Stimulated activated CD8-positive, alpha-beta memory T cell treated with anti-CD3 and anti-CD28 coated beads, Interleukin-2, amount 100 ng/mL, for 1 hour (primary cell): ENCODE data around the gene DNAH3.
"Not testable (repeated sequence)": the region's sequence is repeated elsewhere in the genome, so short reads cannot be mapped to it uniquely, and the experiment has no call there.

ENCODE experiments used
- DNase-seq, 2 donors: peaks; one replicate each; pipeline ENCODE4 v3.0.0-alpha.2; 2020; ENCODE audit warnings: low read depth in 2 of 2

Gene DNAH3

DNA sequence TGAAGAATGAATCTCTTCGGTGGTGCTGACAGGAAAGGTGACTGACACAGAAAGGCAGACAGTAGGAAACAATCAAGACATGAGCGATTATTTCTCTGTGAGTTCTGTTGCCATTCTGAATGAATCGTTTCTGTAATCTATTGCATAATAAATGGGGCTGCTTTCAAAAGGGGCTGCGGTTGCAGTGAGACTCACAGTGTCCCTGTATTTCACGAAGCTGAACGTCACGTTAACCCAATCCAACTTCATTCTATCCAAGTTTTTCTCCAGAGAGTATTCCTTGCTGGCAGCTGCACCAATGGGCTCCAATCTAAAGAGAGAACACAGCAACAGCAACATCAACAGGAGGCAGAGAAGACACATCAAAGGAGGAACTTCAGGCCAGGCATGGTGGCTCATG lies 75.4 kb downstream of the DNAH3 start:
- DNase-seq, result no peak

DNA sequence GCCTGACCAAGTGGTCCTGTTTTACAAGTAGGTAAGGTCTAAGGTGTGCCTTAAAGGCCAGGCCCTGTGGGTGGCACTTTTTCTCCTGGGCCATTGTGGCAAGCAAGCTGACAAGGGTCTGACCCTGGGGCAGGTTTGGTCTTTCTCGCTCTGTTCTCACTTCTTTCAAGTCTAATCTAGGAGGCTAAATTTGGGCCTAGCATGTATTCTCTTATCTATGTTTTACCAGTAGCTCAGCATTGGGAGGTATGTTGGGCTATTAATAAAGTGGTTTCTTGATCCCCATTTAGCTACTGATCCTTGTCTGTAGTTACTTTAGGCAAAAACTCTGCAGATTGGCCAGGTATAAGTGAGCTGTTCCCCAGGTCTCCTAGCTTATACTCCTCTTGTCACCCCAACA lies 77.7 kb downstream of the DNAH3 start:
- no peak for DNase-seq

DNA sequence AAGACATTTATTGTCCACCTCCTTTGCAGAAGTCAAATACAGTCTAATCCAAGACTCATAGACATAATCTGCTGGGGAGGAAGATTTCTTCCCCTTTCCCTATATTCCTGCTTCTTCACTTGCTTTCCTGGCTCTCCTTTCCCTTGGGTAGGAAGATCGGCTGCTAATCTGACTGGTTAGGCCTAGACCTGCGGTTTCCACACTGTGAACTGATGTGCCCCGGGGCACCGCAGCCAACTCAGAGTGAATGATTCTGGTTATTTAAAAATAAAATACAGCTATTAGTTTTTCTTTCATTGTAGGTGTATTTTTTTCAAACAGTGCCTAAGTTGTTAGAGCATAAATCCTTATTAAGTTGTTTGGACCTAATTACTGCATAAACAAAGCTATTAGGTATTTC lies 78.9 kb downstream of the DNAH3 start:
- DNase-seq, result no peak

DNA sequence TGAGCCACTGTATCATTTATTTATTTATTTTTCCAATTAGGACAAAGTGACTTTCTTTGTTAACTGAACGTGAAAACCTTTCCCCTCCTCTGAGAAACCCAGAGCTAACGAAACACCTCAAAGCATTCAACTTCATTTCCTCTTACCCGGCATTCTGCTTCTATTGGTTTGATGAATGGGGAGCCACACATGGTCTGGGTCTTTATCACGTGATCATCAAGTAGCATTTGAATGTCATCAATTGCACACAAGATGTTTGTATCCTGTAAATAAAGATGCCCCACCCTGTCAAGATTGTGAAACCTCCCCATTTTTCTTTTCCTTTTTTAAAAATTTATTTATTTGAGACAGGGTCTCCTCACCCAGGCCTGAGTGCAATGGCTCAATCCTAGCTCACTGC lies 80.1 kb downstream of the DNAH3 start:
- DNase-seq, result no peak

DNA sequence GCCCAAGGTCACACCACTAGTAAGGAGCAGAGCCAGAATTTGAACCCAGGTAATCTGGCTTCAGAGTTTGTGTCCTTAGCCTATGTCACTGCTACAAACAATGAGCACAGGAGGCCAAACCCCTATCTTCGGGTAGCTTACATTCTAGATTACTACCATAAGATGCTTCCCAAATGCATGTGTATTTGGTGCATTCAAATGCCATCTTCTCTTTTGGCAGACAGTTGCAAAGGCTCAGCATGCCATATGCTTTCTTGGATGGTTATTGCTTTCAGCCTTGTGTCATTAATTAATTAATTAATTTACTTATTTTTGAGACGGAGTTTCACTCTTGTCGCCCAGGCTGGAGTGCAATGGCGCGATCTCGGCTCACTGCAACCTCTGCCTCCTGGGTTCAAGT lies 80.7 kb downstream of the DNAH3 start:
- DNase-seq, result no peak

DNA sequence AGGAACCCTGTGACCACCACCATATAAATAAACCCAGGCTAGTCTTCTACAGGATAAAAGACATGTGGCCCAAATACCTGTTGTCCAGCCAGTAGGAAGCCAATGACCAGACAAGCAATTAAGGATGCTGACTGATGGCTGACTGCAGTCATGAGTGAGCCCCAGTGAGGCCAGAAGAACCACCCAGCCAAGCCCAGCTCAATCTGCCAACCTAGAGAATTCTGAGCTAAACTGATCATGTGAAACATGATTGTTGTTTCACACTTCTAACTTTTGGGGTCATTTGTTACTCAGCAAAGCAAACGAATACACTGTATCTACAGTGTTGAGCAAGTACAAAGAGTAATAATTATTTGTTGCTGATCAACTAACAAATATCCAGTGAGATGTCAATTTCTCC lies 86.4 kb downstream of the DNAH3 start:
- no peak for DNase-seq

DNA sequence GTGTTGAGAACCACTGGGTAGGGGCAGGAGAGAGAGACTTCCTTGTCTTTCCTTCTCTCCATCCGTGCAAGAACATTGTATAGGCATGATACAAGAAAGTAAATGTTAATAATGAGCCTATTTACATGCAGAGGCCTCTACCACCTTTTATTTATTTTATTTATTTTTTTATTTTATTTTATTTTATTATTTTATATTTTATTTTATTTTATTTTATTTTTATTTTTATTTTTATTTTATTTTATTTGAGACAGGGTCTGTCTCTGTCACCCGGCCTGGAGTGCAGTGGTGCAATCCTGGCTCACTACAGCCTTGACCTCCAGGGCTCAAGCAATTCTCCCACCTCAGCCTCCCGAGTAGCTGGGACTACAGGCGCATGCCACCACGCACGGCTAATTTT lies 87.3 kb downstream of the DNAH3 start:
- DNase-seq, result not testable (repeated sequence)

DNA sequence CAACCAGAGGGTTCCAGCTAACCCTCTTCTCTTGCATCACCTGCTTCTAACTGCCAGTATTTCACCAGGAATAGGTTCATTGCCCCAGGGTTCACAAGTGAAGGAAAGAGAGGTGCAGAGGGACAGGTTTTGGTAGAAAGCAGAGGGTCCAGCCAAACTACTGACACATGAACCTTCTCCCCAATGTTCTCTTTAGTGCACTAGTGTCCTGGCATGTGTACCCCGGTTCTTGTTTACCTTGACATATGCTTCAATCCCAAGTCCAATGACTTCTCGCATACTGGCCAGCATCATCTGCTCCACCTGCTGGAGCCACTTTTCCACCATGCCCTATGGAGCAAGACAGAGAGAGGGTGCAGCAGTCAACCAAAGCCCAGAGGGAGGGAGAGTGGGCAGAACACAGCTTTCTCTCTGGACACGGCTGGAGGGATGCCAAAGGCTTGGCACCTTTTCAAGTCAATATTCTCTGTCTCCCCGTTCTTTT lies 90.6 kb downstream of the DNAH3 start:
- no peak for DNase-seq

DNA sequence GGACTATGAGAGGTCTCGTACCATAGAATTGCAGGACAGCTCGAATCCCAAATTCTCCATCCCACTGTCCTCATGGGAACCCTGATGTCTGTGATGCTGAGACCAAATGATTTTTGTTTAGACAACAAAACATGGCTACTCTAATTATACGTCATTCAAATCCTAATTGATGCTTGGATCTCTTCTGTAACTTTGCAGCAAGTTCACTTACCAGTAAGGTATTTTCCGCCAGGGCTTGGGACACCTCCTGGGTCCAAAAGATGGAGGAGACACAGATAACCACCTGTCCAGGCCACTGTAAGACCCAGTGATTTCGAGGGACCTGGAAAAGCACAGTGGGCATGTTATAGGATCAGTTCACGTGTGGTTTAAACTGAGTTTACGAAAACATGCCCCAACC lies 92.8 kb downstream of the DNAH3 start:
- no peak for DNase-seq

DNA sequence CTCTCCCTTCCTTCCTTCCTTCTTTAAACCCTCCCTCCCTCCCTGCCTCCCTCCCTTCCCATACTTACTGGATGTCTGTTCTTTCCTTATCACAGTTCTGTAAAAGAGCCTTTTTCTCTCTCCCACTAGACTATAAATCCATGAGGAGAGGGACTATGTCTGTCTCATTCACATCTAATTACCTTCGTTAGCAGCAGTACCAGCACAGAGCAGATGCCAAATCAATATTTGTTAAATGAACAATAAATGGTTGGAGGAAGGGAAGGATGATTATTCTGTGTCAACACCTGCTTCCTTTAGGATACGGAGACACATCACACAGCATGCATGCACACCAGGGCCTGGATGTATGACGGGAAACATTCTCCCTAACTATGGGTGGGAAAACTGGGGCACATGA lies 94.2 kb downstream of the DNAH3 start:
- no peak for DNase-seq

DNA sequence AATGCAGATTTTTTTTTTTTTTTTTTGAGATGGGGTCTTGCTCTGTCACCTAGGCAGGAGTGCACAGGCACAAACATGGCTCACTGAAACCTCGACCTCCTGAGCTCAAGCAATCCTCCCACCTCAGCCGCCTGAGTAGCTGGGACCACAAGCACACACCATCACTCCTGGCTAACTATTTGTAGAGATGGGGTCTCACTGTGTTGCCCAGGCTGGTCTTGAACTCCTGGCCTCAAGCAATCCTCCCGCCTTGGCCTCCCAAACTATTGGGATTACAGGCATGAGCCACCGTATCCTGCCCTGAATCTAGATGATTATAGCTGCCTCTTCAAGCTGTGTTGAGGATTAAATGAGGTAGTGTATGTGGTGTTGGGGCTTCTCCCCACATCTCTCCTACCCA lies 94.9 kb downstream of the DNAH3 start:
- DNase-seq, result not testable (repeated sequence)

DNA sequence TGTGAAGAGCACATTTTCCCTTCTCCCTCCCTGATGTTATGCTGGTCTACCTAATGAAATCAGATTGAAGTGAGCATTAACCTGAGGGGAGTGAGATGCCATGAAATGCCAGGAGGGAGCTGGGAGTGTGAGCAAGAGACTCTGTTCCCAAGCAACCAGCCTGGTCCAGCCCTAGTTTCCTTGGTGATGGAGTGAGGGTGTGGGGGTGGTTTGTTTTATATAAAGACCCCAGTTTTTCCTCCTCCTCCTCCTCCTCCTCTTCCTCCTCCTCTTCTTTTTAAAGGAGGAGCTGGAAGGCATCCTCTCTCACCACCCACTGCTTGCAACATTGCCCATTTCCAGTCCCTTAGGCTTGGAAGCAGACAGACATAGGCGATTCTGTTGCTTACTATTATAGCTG lies 97.1 kb downstream of the DNAH3 start:
- DNase-seq, result no peak

DNA sequence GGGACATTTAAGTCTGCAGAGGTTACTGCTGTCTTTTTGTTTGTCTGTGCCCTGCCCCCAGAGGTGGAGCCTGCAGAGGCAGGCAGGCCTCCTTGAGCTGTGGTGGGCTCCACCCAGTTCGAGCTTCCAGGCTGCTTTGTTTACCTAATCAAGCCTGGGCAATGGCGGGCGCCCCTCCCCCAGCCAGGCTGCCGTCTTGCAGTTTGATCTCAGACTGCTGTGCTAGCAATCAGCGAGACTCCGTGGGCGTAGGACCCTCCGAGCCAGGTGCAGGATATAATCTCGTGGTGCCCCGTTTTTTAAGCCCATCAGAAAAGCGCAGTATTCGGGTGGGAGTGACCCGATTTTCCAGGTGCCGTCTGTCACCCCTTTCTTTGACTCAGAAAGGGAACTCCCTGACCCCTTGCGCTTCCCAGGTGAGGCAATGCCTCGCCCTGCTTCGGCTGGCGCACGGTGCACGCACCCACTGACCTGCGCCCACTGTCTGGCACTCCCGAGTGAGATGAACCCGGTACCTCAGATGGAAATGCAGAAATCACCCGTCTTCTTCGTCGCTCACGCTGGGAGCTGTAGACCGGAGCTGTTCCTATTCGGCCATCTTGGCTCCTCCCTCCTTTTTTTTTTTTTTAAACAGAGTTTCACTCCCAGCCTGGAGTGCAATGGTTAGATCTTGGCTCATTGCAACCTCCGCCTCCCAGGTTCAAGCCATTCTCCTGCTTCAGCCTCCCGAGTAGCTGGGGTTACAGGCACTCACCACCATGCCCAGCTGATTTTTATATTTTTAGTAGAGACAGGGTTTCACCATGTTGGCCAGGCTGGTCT lies 102.3 kb downstream of the DNAH3 start:
- DNase-seq, result not testable (repeated sequence)

DNA sequence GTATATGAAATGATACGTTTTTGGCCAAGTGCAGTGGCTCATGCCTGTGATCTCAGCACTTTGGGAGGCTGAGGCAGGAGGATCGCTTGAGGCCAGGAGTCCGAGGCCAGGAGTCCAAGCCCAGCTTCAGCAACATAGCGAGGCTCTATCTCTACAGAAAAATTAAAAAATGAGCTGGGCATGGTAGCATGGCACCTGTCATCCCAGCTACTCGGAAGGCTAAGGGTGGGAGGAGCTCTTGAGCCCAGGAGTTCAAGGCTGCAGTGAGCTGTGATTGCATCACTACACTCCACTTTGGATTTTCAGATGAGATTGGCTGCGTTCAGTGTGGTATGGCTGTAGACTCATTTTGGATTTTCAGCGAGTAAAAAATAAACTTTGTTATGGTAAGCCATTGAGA lies 112.4 kb downstream of the DNAH3 start:
- DNase-seq, result no peak

DNA sequence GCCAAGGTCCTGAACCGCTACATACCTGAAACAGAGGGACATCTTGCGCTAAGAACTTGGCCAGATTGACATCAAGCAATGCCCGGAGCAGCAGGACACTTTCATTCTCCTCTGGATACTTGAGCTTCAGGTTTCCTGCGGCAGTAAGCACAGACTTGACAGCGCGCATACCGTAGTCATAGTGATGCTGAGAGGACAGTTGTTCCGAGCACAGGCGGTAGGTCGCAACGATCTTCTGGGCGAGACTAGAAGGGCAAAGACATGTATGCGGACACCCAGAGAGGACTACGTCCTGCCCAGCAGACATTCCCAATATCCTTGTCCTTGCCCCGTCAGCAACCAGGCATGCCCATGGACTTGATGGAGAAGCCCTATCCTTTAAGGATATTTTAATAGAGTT lies 112.9 kb downstream of the DNAH3 start:
- no peak for DNase-seq

DNA sequence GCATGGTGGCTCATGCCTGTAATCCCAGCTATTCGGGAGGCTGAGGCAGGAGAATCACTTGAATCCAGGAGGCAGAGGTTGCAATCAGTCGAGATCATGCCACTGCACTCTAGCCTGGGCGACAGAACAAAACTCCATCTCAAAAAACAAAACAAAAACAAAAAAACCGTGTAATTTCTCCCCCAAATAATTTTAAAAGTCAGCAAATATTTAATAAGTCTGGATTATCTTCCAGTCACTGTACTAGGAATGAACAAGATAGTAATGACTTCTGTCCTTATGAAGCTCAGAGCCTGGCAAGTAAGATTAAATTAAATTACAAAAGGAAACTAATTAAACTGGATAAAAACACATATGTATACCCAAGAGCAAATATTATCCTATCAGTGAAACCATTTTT lies 113.5 kb downstream of the DNAH3 start:
- DNase-seq, result no peak

DNA sequence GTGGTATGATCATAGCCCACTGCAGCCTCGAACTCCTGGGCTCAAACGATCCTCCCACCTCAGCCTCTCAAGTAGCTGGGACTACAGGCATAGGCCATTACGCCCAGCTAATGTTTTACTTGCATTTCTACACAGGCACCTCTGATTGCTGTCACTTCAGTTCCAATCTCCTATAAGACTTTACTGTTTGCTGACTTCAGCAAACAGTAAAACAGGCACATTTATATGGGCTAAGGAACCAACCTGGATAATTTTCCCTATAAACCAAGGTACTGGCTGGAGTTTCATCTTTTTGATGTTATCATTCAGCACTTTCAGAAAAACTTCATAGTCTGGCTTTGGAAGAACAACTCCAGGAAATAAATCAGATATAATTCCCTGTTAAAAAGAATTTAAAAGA lies 114.2 kb downstream of the DNAH3 start:
- no peak for DNase-seq

DNA sequence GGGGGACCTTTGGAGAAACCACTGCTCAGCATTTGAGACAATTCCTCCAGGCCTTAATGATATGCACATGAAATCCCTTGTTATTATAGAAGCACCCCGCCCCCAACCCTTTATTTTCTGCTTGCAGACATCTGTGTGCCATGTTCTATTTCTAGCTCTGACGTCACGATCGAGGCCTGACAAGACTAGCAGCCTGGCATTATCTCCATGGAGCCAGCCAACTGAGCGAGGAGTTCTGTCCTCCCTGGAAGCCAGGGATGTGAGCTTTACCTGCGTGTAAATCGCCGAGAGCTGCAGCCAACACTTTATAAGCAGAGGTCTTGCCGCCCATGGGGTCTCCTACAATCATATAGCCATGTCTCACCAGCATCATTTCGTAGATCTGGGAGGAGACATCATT lies 116.9 kb downstream of the DNAH3 start:
- no peak for DNase-seq

DNA sequence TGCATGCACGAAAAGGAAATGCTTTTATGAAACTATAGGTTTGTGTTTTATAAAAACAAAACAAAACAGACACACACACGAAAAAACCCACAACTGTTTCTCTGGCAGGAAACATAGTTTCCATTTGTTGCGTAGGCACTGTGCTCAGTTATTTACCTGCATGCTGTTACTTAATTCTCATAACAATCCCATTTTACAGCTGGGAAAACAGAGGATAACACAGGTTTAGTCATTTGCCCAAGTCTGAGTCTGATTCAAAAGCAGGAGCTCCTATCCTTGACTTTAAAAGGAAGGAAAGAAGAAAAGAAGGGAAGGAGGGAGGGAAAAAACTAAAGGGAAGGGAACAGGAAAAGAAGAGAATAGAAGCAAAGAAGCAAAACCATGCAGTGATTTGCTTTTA lies 117.4 kb downstream of the DNAH3 start:
- no peak for DNase-seq

DNA sequence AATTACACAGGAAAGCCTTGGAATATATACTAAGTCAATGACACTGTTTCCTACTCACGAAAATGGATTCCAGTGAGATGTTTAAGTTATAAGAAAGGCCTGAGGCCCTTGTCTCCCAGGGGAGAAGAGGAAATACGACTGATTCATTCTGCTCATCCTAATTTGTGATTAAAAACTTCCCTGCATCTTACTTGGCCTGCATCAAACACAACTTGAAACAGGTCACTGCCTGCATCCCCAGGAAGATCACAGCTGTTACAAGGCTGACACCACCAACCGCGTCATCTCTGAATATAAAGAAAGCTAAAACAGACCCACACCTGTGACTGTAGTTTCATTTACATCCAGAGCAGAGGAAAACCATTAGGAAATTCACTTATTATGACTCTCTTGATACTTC lies 121.9 kb downstream of the DNAH3 start:
- no peak for DNase-seq

DNA sequence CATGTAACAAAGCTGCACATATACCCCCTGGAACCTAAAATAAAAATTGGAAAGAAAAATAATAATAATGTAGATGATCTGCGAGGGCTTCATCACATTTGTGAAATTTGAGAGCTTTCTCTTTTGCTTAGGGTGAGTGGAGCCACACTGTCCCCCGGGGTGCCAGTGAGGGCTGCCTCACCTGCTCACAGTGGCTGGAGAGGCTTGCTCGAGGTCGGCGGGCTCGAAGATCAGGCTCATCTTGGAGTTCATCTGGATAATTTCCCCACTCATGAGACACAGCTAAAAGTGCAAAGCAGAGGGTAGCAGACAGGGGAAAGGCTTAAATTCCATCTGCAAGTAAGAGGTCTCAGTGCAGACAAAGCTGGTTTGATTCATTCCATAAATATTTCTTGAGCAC lies 123.8 kb downstream of the DNAH3 start:
- DNase-seq, result no peak

DNA sequence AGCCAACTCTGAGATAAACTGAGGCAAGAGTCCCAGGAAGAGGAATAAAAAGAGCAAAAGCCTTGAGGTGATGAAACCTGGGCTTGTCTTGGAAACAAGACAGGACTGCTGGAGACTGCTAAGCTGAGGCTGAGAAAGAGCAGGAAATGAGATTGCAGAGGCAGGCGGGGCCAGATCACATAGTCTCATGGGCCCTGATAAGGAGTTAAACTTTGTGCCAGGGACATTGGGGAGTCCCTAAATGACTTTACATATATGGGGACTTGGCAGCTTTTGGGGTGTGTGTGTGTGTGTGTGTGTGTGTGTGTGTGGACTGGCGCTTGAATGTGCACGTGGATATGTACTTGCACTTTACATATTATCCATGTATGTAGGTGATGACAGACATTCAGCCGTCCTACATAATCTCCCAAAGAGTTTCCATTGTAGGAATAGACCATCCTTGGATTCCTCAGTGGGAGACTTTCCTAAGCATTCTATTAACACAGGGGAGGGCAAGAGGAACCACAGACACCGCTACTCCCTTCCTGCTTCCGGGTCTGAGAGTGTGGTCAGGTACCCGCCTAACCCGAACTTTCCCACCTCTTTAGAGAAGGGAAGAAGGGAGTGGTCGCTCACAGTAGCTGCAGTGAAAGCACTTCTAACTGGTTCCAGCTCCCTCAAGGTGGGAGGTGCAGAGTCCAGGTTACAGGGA lies 127.0 kb downstream of the DNAH3 start:
- DNase-seq, result no peak

DNA sequence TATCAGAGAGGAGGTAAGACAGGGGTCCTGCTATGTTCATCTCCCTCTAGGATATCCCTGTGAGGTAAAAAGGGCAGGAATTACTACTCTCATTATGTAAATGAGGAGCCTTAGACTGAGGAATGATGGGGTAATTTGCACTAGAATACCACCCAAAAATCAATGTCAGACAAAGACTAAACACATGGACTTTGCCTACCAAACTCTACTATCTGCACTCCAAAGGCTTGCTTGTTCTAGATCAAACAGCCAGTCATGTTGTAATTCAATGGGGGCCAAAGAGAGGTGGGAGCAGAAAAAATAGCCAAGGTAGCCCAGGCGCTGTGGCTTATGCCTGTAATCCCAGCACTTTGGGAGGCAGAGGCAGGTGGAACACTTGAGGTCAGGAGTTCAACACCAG lies 129.3 kb downstream of the DNAH3 start:
- no peak for DNase-seq
